NCI-H82 (cell line): ENCODE data around the gene NHLH2.

Experiments used
- DNase-seq: peaks from one replicate; lab custom pipeline; 2025; lab: John Stamatoyannopoulos, UW

The NHLH2 gene

DNA sequence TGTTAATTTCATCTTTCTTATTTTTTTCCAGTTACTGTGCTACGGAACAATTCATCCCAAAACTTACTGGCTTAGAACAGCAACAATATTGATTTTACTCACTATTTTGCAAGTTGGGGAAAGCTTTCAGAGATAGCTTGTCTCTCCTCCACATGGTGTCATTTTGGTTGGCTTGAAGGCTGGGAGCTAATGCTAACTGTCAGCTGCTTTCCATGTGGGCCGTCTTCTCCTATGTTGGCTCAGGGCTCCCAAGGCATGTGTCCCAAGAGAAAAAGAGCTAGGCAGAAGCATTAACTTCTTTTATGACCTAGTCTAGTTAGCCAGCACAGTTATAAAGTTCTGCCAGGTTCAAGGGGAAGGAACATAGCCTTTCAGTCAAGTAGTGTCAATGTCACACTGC, 38.5 kb downstream of the NHLH2 start:
- no peak for DNase-seq

DNA sequence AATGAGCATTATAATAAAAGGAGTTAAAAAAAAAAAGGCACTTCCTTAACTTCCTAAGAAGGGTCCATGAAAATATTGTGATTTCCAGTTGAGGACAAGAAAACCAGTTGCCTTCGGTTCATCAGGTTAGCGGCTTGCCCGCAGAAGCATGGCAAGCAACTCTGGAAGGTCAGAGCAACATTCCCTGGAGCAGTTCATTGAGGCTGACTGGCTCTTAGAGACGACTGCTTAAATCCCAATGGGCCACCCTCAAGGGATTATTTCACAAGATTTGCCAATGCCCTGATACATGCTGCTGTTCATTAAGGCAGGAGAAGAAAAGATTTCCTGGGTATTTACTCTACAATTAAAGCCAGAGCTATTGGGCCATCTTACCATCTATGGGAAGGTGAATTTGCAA, 43.4 kb downstream of the NHLH2 start:
- peak; percentile 26 for DNase-seq

DNA sequence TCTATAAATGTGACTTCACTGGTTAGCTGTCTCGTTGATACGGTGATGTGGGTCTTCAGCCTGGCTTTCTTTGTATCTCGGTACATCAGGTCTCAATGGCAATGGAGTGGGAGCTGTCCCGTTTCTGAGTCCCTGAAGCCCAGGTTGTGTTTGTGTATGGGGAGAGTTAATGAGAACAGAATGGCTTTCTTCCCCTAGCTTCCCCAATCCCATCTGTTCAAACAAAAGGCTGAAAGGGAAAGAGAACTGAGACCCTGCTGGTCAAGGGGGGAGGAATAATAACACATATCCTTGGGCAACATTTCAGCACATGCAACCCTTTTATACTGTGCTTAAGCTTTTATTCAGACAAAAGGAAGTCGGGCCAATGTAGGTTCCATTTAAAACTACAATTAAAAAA, 44.0 kb downstream of the NHLH2 start:
- DNase-seq: no peak

DNA sequence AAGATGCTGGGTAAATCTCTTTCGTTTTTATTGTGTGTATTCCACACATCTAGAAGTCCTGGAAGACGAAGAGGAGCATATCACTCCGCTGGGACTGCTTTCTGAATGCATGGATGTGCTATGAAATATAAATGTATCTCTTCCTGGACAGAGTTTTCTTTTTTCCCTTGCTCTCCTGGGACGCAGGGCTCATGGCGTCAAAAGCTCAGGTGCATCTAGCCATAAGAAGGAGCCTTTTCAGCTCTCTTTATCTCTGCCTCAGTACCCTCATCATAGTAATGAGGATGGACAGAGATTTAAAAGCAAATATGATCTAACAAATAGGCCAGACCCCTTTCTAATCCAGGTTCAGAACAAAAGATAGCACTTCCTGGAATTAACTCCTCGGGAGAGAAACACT, 44.9 kb downstream of the NHLH2 start:
- DNase-seq: no peak

DNA sequence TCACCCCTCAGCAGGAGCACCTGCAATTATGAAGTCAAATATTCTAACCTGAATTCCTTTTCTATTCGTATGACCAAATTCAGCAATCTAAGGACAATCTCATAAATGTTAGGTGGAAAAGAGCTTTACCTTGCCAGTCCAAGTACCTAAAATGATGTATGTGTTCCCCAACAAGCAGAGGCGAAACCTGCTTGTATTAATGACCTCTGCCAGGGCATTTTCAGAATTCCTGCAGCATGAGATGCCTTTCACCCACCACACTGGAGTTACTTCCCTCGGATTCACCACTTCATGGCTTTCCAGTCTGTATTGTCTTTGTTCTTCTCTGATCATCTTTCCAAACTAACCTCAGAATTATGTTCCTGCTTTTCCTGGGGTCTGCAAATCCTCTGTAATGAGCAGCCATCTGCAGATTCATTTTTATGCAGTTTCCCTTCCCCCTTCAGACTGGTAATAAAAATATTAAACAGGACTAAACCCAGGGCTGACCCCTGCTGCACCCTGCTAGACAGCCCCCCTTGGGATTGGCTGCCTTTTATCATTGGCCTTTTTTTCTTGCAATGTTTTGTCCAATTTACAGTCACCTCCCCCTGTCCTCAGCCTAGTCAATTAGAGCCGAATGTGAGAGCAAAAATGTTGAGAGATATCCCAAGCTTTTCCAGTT, 45.8 kb downstream of the NHLH2 start:
- DNase-seq: no peak

DNA sequence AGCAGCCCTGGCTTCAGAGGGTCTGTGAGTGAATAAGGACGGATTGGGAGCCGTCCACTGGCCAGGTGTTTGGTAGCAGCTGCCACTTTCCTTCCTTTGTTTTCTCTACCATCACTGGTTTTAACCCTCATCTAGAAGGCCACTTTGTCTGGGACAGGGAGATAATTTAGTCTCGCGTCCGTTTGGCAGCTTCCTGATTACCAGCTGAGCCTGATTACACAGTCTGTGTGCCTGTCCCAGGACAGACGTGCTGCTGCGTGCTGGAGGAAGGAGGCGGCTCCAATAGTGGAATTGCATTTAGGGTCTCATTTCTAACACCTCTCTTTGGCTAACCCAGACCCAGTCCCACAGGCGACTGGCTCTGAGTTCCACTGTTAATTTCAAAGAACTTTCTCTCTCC, 47.8 kb downstream of the NHLH2 start:
- no peak for DNase-seq

DNA sequence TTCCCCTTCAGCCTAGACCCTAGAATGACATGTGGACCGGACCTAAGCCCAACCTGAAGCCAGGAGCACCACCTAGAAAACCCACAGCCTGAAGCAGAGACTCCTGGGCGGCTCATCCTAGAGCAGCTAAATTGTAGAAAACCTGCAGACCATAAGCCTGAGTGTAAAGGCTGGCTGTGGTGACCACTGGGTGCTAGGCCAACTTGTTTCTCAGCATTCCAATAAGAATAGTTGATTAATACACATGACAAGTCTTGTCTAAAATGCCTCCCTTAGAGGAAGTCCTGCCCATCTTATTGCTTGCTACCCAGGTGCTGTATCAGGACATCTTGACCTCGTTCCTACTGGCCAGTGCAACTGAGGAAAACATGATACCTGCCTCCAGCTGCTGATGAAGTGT, 49.1 kb downstream of the NHLH2 start:
- no peak for DNase-seq

DNA sequence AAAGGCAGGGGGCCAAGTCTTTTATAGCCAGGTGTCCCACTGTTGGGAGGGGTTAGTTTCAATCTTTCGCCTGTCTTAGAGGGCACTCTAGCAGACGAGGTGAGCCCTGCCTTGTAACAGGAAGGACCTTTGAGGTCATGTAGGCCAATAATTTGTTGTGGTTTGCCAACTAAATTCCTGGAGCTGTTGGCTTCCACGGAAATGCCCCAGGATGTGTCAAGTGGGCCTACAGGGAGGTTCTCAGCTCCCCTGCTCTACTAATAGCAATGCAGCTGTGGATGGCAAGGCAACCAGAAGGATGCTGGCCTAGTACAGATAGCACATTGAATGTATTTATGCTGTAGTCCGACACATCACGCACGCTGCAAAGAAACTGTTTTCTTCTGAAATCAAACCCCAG, 50.1 kb downstream of the NHLH2 start:
- no peak for DNase-seq

DNA sequence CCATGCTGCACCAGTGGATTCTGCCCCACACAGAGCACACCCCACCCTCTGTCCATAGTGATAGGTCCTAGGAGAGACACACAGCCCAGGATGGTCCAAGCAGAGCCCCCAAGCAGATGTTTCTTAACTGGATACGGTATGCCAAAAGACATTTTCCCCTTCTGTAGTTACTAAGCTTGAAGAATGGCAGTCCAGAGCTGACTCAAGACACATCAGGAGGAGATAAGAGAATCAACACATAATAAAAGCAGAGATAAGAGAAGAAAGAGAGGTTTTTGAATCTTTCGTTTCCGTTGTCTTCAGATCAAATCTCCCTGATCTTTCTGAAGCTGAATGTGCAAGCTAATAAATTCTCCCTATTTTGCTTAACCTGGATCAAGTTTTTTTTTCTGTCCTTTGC, 50.6 kb downstream of the NHLH2 start:
- no peak for DNase-seq
